GM19324 (cell line): Measurements from ENCODE around the gene DNM2.

ENCODE experiments used
- ATAC-seq: cut with Tn5 transposase; IDR thresholded peaks from one replicate; pipeline ENCODE4 v1.9.1; 2021; ENCODE audit warnings: mild to moderate bottlenecking, moderate library complexity; ENCODE audit not compliant: unreplicated experiment, low FRiP score

DNM2 gene

DNA sequence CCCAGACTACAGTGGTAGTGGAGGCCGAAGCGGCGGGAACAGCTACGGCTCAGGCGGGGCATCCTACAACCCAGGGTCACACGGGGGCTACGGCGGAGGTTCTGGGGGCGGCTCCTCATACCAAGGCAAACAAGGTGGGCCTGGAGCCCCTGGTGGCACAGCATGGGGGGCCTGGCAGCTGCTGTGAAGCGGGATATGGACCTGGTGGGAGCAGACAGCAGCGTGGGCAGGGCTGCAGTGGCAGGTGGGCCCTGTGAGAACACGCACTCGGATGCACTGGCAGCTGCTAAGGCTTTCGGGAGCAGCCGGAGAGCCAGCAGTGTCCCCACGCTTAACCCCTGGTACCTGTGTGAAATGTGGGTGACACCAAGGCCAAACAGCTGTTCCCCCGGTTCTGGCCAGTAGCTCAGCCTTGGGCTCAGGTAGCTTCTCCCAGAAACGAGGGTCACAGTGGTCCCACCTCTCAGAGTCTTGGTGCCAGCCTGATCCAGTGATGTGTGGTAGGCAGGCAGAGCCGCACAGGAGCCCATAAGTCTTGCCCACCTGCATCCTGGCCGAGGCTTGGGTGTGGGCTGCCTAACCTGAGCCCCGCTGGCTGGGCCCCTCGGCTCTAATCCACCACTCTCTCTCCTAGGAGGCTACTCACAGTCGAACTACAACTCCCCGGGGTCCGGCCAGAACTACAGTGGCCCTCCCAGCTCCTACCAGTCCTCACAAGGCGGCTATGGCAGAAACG, 29.2 kb upstream of the DNM2 start:
- no peak for ATAC-seq

DNA sequence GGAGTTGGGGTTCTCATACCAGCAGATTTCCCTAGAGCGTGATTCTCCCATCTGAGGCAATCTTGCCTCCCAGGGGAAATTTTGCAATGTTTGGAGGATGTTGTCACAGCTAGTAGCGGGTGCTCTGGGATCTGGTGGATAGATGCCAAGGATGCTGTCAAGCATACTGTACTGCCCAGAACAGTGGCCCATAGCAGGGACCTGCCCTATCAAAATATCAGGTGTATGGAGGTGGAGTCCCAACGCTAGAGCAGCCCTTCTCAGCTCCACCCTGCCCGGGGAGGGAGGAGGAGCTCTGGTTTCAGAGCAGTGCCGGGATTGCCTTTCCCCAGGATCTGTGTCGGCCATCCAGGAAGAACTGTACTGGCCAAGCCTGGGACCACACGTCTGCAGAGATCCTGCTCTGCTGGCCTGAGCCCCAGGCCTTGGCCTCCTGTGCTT, 27.5 kb upstream of the DNM2 start:
- no peak for ATAC-seq

DNA sequence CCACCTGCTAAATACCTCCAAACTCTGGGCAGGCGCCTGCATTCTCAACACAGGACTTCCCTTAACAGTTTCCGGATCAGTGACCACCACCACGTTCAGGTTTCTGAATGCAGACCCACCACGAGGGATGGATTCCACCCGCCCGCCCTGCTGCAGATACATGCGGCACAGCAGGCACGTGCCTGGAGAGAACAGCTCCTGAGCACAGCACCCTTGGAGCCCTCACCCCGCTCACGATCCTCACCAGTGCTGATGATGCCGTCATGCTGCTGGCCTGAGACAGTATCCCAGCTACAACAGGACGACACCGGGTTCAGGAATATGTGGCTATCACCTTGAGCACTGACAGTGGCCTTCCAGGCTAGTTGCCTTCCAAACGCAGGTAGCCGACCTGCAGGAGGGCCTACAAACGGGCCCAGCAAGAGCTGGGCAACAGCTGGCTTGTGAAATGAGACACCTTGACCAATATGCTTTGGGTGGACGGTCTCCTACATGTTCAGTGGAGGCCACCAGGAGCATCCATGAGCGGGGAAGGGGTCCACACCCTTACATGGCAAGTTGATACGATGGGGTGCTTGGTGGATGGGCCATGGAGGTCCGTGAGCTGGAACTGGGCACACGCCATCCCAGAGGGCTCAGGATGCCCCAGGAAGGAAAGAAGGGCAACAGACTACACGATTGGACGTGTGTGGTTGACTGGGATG, 26.5 kb upstream of the DNM2 start:
- no peak for ATAC-seq

DNA sequence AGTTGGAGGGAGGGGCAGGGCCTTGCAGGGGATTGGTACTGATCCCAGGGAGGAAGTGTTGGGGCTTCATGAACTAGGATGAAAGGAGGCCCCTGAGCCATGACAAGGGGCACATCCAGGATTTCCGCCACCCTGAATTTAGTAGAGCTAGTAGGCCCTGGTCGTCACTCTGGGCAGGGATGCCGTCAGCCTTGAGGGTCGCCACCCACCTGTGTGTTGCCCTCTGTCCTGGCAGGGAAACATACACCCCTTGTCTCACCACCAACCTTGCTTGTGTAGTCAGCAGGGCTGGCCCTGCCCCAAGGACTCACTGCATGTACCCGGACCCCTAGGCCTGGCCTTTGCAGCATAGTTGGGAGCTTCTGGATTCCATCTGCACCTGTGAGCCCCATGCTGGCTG, 26.0 kb upstream of the DNM2 start:
- no peak for ATAC-seq

DNA sequence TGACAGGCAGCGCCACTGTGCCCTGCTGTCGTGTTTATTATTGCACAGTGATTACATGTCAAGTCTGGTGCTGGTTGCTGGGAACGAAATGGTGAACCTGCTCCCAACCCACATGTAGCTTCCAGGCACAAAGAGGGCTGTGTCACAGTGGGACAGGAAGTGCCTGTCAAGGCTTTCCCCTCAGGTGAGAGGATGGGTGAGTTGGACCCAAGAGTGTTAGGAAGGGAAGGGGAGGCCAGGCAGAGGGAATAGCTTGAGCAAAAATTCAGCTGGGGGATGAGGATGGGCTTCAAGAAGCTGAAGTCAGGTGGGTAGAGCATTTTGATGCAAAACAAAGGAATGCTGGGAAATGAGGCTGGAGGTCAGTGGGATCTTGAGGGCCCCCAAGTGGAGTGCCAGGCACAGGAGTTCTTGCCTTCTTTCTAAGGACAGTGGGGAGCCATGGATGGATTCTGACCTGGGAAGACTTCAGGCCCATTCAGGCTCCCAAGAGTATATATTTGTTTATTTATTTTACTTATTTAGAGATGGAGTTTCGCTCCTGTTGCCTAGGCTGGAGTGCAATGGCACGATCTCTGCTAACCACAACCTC, 25.1 kb upstream of the DNM2 start:
- ATAC-seq, result no peak

DNA sequence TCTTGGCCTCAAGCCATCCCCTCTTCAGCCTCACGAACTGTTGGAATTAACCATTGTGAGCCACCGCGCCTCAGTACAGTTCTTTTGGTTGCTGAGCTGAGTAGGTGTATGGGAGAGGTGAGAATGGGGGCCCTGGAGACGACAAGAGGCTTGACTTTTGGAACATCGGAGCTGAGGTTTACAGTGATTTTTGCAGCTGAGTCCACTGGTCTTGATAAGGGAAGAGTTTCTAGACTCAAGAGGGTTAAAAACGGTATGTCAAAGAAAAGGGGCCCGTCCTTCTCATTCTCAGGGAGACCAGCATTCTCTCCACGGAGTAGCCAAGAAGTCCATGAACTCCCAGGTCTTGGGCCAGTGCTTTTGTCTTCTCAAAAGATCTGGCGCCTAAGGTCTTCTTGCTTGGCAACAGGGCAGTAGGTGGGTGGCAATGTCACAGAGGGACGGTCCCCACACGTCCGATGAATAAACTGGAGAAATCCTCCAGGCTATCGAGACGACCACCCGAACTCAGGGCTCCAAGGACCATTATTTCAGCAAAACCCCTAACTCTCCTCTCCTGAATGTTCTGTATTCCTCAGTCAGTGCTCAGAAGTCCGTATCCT, 23.1 kb upstream of the DNM2 start:
- no peak for ATAC-seq

DNA sequence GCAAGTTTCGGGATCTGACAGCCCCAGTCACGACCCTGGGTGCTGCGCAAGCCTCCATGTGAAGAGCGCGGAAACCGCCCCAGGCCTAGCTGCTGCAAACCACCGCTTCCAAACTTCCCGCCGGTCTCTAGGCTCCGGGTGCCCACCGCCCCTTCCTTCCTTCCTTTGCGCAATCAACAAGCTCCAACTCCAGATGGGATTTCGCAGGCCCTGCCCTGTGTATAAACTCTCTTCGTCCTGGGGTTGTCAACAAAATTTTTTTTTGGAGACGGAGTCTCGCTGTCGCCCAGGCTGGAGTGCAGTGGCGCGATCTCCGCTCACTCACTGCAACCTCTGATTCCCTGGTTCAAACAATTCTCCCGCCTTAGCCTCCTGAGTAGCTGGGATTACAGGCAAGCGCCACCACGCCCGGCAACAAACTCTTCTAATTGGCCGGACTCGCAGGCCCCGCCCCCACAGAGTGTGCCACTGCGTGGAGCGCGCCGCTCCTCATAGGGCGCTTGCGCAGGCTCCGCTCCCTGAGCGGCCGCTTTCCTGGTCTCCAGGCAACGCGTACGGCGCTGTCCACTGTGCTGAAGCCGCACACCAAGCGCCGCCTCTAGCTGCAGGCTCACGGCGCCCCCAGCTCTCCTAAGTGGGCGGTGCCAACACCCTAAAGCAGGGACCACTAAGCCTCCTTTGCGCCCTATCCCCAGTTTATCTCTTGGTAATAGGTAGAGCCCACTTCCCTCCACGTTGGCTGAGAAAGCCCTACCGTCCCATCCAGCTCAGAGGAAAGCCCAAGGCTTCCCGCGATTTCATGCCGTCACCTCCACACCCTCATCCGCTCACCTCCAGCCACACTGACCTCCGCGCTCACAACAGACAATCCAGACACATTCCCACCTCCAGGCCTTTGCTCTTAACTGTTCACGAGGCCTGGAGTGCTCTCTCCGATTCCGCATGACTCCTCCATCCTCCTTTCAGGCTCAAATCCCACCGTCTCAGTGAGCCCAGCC, 22.2 kb upstream of the DNM2 start:
- peak; percentile 61 for ATAC-seq

DNA sequence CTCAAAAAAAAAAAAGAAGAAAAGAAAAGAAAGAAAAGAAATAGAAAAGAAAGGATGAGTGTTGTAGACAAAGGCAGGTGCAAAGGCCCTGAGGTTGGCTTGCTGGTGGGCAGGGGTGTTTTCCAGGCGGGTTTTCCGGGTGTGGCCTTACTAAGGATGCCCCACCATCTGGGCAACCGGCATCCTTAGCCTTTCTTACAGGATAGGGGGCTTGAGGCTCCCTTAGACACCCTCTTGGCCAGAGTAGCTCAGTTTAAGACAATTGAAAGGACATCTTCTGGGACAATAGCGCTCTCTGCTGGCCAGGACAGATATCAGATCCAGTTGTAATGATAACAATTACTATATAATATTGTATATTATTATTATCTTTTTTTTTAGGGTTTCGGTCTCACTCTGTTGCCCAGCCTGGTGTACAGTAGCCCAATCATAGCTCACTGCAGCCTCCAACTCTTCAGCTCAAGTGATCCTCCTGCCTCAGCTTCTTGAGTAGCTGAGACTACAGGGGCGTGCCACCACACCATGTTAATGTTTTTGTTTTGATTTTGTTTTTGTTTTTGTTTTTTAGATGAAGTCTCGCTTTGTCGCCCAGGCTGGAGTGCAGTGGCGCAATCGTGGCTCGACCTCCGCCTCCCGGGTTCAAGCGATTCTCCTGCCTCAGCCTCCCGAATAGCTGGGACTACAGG, 18.1 kb upstream of the DNM2 start:
- no peak for ATAC-seq

DNA sequence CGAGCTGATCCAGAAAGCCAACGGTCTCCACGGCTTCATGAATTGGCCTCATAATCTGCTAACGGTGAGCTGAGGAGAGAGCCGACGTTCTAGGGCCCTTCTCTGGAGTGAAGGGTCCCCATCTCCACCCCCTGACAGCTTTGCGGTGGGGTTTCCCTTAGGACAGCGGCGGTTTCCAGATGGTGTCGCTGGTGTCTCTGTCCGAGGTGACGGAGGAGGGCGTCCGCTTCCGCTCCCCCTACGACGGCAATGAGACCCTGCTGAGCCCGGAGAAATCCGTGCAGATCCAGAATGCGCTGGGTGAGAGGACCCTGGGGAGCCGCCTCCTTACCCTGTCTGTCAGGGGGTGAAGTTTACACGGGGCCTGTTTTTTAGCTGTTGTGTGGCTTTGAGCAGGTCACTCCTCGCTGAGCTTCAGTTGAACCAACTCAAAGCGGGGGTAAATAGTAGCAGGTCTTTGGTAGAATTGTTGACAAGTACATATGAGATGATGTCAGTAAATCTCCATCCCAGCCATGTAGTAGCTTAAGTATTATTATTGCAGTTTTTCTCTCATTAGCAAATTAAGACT, 15.8 kb upstream of the DNM2 start:
- ATAC-seq, result no peak

DNA sequence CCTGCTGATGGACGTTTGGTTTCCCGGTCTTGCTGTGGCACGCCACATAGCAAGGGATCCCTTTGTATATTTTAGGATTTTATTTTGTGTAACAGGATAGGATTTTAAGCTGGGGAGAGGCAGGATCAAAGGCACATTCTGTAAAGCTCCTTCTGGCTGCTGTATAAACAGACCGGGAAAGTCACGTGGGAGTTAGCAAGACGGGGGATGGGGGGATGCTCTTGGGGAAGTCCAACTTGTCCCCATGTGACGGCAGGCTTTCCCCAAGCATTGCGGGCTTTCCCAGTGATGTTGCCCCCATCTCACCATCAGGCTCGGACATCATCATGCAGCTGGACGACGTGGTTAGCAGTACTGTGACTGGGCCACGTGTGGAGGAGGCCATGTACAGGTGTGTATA, 10.9 kb upstream of the DNM2 start:
- no peak for ATAC-seq

DNA sequence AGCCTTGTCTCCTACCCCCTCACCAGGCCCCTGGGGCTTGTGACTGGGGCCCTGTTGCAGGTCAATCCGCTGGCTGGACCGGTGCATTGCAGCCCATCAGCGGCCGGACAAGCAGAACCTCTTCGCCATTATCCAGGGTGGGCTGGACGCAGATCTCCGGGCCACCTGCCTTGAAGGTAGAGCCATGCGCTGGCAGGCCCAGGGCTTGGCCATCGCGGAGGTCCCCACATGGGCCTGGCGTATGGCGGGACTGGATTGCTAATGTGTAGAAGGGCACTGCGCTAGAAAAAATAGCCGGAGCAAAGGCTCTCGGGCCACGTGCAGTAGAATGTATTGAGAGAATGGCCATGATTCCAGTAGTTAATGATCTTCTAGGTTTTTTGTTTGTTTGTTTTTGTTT, 10.4 kb upstream of the DNM2 start:
- no peak for ATAC-seq

DNA sequence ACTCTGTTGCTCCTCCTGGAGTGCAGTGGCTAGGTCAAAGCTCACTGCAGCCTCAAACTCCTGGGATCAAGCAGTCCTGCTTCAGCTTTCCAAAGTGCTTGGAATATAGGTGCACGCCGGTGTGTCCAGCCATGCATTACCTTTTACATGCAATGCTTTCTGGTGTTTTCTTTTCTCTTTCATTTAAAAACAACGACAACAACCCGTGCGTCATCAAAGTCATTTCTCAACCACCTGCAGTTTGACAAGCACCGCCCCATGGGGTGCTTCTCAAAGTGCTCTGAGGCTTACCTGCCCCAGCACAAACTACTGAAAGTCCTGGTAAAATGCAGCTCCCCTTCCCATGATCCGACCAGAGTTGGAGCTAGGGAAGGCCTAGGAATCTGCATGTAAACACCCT, 9.6 kb upstream of the DNM2 start:
- no peak for ATAC-seq

DNA sequence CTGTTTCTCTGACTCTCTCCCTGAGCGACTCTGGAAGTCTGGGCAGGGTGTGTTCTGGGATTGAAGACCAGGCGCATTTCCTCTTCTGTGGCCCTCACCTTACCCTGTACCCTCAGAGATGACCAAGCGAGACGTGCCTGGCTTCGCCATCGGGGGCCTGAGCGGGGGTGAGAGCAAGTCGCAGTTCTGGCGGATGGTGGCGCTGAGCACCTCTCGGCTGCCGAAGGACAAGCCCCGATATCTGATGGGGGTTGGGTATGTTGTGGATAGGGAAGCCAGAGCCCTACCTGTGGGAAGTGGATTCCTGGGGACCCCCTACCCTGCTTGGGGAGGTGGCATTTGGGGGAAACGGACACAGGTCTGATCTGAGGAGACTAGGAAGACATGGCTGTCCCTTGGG, 5.8 kb upstream of the DNM2 start:
- no peak for ATAC-seq

DNA sequence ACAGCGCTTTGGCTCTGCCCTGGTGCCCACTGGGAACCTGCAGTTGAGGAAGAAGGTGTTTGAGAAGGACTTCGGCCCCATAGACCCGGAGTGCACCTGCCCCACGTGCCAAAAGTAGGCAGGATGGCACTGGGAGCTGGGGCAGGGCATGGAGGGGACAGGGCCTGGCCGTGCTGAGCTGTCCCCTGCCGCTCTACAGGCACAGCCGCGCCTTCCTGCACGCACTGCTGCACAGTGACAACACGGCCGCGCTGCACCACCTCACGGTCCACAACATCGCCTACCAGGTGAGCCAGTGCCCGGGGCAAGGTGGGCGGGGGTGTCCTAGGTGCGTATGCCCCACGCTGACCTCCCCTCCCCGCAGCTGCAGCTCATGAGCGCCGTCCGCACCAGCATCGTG, 5.1 kb upstream of the DNM2 start:
- no peak for ATAC-seq

DNA sequence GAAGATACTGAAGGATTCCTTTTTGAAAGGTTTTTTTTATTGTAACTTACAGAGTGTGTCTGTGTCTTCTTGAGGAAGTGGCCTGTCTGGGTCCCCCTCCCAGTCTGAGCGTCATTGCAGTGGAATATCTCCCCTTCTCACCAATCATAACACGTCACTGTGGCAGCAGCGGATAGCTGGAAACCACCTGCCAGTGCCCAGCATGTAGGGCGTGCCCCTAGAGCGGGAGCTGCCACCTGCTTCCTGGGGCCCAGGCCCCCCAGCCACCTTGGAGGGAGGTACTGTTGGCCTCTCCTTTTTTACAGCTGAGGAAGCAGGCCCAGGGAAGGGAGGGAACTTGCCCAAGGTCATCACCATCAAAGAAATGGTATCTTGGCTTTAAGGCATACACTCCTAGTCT, 4.6 kb upstream of the DNM2 start:
- no peak for ATAC-seq

DNA sequence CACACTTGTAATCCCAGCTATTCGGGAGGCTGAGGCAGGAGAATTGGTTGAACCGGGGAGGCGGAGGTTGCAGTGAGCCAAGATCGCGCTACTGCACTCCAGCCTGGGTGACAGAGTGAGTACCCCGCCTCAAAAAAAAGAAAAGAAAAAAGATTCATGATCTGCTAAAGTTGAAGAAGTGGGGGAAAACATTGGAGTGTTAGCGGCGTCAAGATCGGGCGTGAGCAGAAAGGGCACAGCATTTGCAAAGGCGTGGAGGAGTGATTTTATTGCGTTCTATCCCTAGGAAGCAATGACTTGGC, 874 bp upstream of the DNM2 start:
- ATAC-seq, result no peak

DNA sequence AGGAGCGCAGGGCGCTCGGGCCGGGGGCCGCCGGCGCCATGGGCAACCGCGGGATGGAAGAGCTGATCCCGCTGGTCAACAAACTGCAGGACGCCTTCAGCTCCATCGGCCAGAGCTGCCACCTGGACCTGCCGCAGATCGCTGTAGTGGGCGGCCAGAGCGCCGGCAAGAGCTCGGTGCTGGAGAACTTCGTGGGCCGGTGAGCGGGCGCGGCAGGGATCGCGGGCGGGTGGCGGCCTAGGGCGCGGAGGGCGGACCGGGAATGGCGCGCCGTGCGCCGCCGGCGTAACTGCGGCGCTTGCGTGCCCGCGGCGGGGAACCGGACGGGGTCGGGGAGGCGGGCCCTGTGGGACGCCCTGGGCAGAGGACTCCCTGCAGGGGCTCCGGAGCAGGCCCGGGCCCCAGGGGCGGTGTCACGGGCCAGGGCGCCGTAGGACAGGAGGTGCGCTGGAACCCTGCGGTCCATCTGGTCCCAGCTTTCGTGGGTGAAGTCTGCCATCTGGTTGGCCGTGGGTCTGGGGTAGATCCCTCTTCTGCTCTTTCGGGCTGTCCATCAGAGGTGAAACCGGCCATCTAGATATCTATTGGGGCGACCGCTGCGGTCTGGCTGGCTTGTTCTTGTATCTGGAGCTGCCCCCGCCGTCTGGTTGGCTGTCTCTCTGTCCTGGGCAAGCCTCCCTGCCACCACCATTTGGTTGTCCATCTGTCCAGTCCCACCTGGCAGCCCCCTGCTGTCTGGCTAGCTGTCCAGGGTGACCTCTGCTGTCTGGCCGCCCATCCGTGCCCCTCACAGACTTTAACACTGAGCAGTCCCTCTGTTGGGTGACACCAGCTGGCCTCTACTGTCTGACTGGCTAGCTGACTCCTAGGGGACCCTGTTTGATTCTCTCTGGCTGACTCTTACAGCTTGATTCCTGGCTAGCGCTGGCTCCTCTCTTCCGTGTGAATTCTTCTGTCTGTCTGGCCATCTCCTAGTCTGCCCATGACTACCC, 622 bp downstream of the DNM2 start:
- peak; percentile 11 for ATAC-seq

DNA sequence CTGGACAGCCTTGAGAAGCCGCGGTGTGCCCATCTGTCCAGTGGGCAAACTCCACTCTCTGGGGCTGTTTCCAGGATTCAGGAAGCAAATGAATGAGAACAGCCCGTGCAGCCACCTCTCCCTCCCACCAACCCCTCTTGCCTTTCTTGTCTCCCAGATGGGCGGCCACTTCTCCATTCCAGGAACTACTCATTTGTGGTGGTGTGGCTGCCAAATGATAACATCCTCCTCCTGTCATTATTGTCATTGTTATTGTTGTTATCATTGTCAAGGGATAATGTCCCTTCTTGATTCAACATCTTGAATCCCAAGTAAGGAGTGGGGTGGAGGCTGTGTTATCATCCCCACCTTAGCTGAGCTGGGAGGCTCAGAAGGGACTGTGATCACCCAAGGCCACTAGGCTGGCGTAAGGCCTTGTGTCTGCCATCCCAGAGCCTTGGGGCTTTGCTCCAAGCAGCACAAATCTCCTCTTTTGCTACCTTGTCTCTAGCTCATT, 1.6 kb downstream of the DNM2 start:
- ATAC-seq, result no peak
